OCI-LY7 (cell line): ENCODE results near the gene P2RY14. TPM values are rescaled to one million over a fixed set of nuclear protein-coding genes. Genes with fewer than 3 reads are reported as not detected.
A peak's percentile ranks its signal among the peaks of the same experiment; 100 is the strongest.

Experiments
- BruUV-seq: library from RNA; stranded (reverse); fragments of 400-500 nt; replicated peaks from 2 replicates; lab custom pipeline; 2021; lab: Mats Ljungman, UMichigan
- CTCF ChIA-PET: fragments of 300-600 bp; sonication (Branson Sonifier 250); formaldehyde crosslinking; loops from one replicate; lab custom pipeline; 2022; ENCODE audit warnings: antibody characterized with exemption; ENCODE audit not compliant: unreplicated experiment; lab: Charles Lee
- POLR2A ChIA-PET: fragments of 300-600 bp; sonication (Branson Sonifier 250); formaldehyde crosslinking; loops from one replicate; lab custom pipeline; 2022; ENCODE audit warnings: antibody characterized with exemption; lab: Charles Lee
- DNase-seq: peaks from one replicate; pipeline ENCODE4 v3.0.0-alpha.2; 2015; ENCODE audit warnings: low spot score
- H2AFZ ChIP-seq: fragments of 200-600 bp; sonication (generic), shearing (Covaris generic); 2 replicates; pipeline ENCODE4 v1.6.1; 2014; ENCODE audit warnings: mild to moderate bottlenecking, antibody characterized with exemption, low read length, moderate library complexity
- H3K27ac ChIP-seq: fragments of 200-600 bp; sonication (generic); 2 replicates; pipeline ENCODE4 v1.5.1; 2014; ENCODE audit warnings: mixed run types, low read depth, mild to moderate bottlenecking, moderate library complexity, low read length, inconsistent platforms; ENCODE audit not compliant: poor library complexity, severe bottlenecking
- H3K36me3 ChIP-seq: fragments of 200-600 bp; sonication (generic); 2 replicates; pipeline ENCODE4 v1.6.1; 2014; ENCODE audit warnings: mild to moderate bottlenecking, antibody characterized with exemption, low read length, moderate library complexity, mixed read lengths; ENCODE audit not compliant: insufficient read depth
- H3K4me1 ChIP-seq: fragments of 200-600 bp; sonication (generic); 2 replicates; pipeline ENCODE4 v1.5.1; 2014; ENCODE audit warnings: mild to moderate bottlenecking, low read length; ENCODE audit not compliant: insufficient read depth, poor library complexity, severe bottlenecking
- H3K4me2 ChIP-seq: fragments of 200-600 bp; sonication (generic); 2 replicates; pipeline ENCODE4 v1.6.1; 2014; ENCODE audit warnings: mild to moderate bottlenecking, low read length
- H3K4me3 ChIP-seq: fragments of 200-600 bp; sonication (generic); 2 replicates; pipeline ENCODE4 v1.5.1; 2014; ENCODE audit warnings: mild to moderate bottlenecking, low read depth, low read length; ENCODE audit not compliant: poor library complexity, severe bottlenecking
- H3K79me2 ChIP-seq: fragments of 200-600 bp; sonication (generic); 2 replicates; pipeline ENCODE4 v1.6.1; 2016; ENCODE audit warnings: low read depth, mild to moderate bottlenecking, low read length, moderate library complexity, mixed read lengths; ENCODE audit not compliant: insufficient read depth
- H3K9me2 ChIP-seq: fragments of 200-600 bp; sonication (generic); 2 replicates; pipeline ENCODE4 v1.6.1; 2016; ENCODE audit warnings: mild to moderate bottlenecking, low read length, mixed read lengths; ENCODE audit not compliant: insufficient read depth
- H3K9me3 ChIP-seq: fragments of 200-600 bp; sonication (generic); 2 replicates; pipeline ENCODE4 v1.6.1; 2014; ENCODE audit warnings: mild to moderate bottlenecking, mixed run types, low read length, mixed read lengths
- H4K20me1 ChIP-seq: fragments of 200-600 bp; sonication (generic); 2 replicates; pipeline ENCODE4 v1.6.1; 2014; ENCODE audit warnings: mild to moderate bottlenecking, antibody characterized with exemption, low read length, moderate library complexity, mixed read lengths; ENCODE audit not compliant: insufficient read depth
- EZH2phosphoT487 ChIP-seq: fragments of 200-600 bp; sonication (generic); IDR thresholded peaks from 2 replicates; pipeline ENCODE4 v1.6.1; 2018; ENCODE audit warnings: low read depth, borderline replicate concordance, mild to moderate bottlenecking, mixed run types, antibody characterized with exemption, low read length, moderate library complexity, mixed read lengths
- intact Hi-C: fragments of 100-400 bp; cut with micrococcal nuclease; formaldehyde crosslinking; loops from one replicate; pipeline ENCODE4 v1.10.0; 2022; ENCODE audit not compliant: unreplicated experiment
- total RNA-seq, 2 experiments: library from RNA; depleted of rRNA in 1 of 2; stranded (reverse); fragments of >200 nt in 1 of 2; shearing (Covaris generic) in 1 of 2; gene quantifications; 2 replicates each; pipeline ENCODE4 v1.2.3, GENCODE V29; 2014 to 2022
- TF ChIP-seq, protein P1 (sequence below): fragments of 200-600 bp; sonication (generic); conservative IDR thresholded peaks from 2 replicates; pipeline ENCODE4 v1.5.1; 2014; ENCODE audit warnings: mild to moderate bottlenecking, antibody characterized with exemption, low read length, moderate library complexity, mixed read lengths

Gene P2RY14
- total RNA-seq, 2 experiments from 2014 or later: not detected

DNA sequence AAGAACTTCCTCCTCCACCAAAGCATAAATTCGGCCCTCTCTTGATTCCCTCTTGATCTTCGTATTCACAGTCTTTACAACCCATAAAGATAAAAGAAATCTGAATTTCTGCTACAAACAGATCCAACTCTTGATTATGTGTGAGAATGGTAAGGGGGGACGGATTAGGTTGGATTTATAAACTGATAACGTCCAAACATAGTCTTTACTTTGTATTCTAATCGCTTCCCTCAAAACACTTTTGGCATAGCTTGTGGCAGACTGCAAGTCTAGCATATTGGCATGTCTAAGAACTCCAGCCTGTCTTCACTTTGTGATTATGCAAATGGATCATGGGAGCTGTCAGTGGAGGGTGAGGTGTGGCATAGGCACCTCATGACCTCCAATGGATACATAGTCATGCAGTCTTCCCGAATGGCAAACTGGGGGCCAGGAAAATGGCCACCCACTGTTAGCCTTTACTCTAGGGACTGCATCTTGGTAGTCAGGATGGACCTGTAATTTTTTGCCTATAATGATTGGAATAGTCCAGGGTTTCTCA, 51.0 kb downstream of the P2RY14 start:
- intact Hi-C loops: loop anchor here (1.0 to 10.0 kb wide), 5 partner anchors 47 to 607 kb away; partner anchors contain the start of gene P2RY13
- no peaks in the 10 kb centered on the region for H3K79me2 ChIP-seq
- H3K4me3 ChIP-seq: no peak overlapping the region
- no TSS peak for BruUV-seq
- DNase-seq: no peak
- POLR2A ChIA-PET: interaction anchor here (1.2 to 1.4 kb wide), 2 partner anchors 11 to 51 kb away, joined by 3 to 6 read pairs; partner anchors contain the start of gene P2RY14
- TF ChIP-seq EZH2phosphoT487: no peak
- TF ChIP-seq, protein P1, sequence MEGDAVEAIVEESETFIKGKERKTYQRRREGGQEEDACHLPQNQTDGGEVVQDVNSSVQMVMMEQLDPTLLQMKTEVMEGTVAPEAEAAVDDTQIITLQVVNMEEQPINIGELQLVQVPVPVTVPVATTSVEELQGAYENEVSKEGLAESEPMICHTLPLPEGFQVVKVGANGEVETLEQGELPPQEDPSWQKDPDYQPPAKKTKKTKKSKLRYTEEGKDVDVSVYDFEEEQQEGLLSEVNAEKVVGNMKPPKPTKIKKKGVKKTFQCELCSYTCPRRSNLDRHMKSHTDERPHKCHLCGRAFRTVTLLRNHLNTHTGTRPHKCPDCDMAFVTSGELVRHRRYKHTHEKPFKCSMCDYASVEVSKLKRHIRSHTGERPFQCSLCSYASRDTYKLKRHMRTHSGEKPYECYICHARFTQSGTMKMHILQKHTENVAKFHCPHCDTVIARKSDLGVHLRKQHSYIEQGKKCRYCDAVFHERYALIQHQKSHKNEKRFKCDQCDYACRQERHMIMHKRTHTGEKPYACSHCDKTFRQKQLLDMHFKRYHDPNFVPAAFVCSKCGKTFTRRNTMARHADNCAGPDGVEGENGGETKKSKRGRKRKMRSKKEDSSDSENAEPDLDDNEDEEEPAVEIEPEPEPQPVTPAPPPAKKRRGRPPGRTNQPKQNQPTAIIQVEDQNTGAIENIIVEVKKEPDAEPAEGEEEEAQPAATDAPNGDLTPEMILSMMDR: no peak
- H3K4me2 ChIP-seq: peak overlapping the region; percentile 27; the same call in 1 of the 2 replicates
- no peaks in the 10 kb centered on the region for H3K9me3 ChIP-seq
- H3K27ac ChIP-seq: no peak overlapping the region
- H3K4me1 ChIP-seq: peaks cover 12% of the 10 kb centered on the region
- no peak overlapping the region for H2AFZ ChIP-seq
- no peaks in the 10 kb centered on the region for H3K9me2 ChIP-seq
- H4K20me1 ChIP-seq: no peaks in the 10 kb centered on the region
- CTCF ChIA-PET: interaction anchor here (1.3 to 2.4 kb wide), 2 partner anchors 51 to 55 kb away, joined by 5 to 6 read pairs; partner anchors contain the start of gene P2RY14
- no peaks in the 10 kb centered on the region for H3K36me3 ChIP-seq

DNA sequence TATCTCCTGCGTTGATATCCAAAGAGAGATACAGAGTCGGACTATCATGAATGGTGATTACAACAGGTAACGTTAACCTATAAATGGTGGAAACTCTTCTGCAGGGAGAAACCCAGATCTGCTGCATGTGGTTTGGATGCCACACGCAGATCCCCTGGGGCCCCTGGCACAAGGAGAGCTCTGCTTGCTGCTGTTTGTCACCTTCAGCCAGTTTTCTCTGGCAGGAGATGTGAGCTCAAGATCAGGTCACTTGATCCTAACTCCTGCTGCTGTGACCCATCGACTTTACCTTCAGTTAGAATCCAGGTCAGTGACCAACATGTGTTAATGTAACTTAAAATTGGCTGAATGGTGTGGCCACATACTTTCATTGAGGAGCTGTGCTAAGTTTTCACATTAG, 51.5 kb downstream of the P2RY14 start:
- ChIA-PET CTCF (no interaction called here), POLR2A (no interaction called here)
- no TSS peak for BruUV-seq
- H3K4me1 ChIP-seq: peaks cover 12% of the 10 kb centered on the region
- H4K20me1 ChIP-seq: no peaks in the 10 kb centered on the region
- intact Hi-C loops: loop anchor here (1.0 to 10.0 kb wide), 5 partner anchors 48 to 608 kb away; partner anchors contain the start of gene P2RY13
- H3K9me3 ChIP-seq: no peaks in the 10 kb centered on the region
- H3K9me2 ChIP-seq: no peaks in the 10 kb centered on the region
- TF ChIP-seq, protein P1: no peak
- TF ChIP-seq EZH2phosphoT487: no peak
- no peaks in the 10 kb centered on the region for H3K36me3 ChIP-seq
- no peak overlapping the region for H3K4me2 ChIP-seq
- no peak overlapping the region for H3K27ac ChIP-seq
- H3K79me2 ChIP-seq: no peaks in the 10 kb centered on the region
- no peak overlapping the region for H2AFZ ChIP-seq
- H3K4me3 ChIP-seq: no peak overlapping the region
- no peak for DNase-seq

DNA sequence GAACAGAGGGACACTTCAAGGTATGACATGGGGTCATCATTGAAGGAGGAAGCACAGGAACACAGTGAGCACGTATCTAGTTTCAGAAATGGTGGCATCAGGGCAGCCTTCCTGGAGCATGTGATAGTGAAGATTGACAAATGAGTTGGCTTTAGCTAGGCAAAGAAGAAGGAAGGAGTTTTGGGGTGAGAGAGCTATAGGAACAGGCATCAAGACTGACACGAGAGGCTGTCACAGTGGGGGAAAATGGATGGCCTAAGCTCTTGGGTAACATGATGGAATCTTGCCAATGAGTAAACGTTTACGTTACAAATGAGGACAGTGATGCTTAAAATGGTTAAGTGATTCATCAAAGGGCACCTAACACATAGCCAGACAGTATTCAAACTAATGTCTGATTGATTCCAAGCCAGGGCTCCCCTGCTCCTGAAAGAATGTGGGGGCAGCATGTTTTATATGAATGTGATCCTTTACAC, 52.2 kb downstream of the P2RY14 start:
- Histone ChIP-seq H3K9me3 (no peaks in the 10 kb centered on the region), H3K4me2 (no peak overlapping the region), H3K36me3 (no peaks in the 10 kb centered on the region), H3K9me2 (no peaks in the 10 kb centered on the region), H3K79me2 (no peaks in the 10 kb centered on the region), H3K4me1 (peaks cover 12% of the 10 kb centered on the region), H2AFZ (no peak overlapping the region), H3K4me3 (no peak overlapping the region), H4K20me1 (no peaks in the 10 kb centered on the region), H3K27ac (no peak overlapping the region)
- no TSS peak for BruUV-seq
- intact Hi-C loops: loop anchor here (2.0 to 10.0 kb wide), 4 partner anchors 49 to 609 kb away; partner anchors contain the start of gene P2RY13
- POLR2A ChIA-PET: no interaction called here
- TF ChIP-seq EZH2phosphoT487: no peak
- TF ChIP-seq, protein P1: no peak
- CTCF ChIA-PET: no interaction called here
- DNase-seq: no peak
